Measurements from ENCODE around the gene SLFNL1. TPM values are rescaled to one million over a fixed set of nuclear protein-coding genes. Genes with fewer than 3 reads are reported as not detected.

SLFNL1 gene
- total RNA-seq, 1 experiment from 2014 or later = 0.11 TPM

DNA sequence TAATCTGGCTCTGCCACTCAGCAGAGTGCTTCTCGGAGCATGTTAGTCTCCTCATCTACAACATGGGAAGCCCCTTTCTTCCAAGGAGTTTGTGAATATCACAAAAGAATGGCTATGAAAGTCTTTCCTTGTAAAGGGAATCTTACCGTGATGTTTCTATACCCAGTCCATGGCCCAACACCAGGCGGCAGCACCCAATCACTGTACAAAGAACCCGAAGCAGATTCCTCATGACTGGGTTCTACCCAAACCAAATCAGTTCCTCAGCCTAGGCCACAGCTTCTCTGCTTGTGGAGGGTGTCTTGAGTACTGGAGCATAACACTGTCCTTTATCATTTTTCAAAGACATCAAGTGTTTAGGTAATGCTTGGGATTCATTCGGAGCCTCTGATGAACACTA, 16.6 kb upstream of the SLFNL1 start:
- DNase-seq = no peak
- H3K27ac ChIP-seq (ENCODE audit: insufficient read length, low read depth, low read length) = no peak overlapping the region
- H3K4ac ChIP-seq (ENCODE audit: low read depth, low read length) = no peak overlapping the region
- H3K27me3 Mint-ChIP-seq (ENCODE audit: low read depth) = no peaks in the 10 kb centered on the region
- peaks cover 4 to 10% of the 10 kb centered on the region in 2 experiments for H3K4me1 Mint-ChIP-seq
- TF ChIP-seq, protein P1, sequence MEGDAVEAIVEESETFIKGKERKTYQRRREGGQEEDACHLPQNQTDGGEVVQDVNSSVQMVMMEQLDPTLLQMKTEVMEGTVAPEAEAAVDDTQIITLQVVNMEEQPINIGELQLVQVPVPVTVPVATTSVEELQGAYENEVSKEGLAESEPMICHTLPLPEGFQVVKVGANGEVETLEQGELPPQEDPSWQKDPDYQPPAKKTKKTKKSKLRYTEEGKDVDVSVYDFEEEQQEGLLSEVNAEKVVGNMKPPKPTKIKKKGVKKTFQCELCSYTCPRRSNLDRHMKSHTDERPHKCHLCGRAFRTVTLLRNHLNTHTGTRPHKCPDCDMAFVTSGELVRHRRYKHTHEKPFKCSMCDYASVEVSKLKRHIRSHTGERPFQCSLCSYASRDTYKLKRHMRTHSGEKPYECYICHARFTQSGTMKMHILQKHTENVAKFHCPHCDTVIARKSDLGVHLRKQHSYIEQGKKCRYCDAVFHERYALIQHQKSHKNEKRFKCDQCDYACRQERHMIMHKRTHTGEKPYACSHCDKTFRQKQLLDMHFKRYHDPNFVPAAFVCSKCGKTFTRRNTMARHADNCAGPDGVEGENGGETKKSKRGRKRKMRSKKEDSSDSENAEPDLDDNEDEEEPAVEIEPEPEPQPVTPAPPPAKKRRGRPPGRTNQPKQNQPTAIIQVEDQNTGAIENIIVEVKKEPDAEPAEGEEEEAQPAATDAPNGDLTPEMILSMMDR (conservative IDR thresholded peaks at IDR 0.05) = peak; percentile 37; the same call in 2 of the 3 replicates
- no peak overlapping the region for H4K5ac ChIP-seq (ENCODE audit: insufficient read length, low read depth, low read length)
- no peak overlapping the region for H2BK15ac ChIP-seq (ENCODE audit: low read depth, low read length)
- no peak overlapping the region for H4K8ac ChIP-seq (replicated peaks; ENCODE audit: insufficient read length, low read depth, low read length)
- H3K9ac ChIP-seq (ENCODE audit: extremely low read depth, insufficient read length, low read length) = no peak overlapping the region
- peaks cover 6 to 15% (median 9%) of the 10 kb centered on the region in 3 experiments; a peak in 5 of 7 replicates for H3K36me3 Mint-ChIP-seq (ENCODE audit: insufficient read depth in 1 of 3, low read depth in 3 of 3)
- no peaks in the 10 kb centered on the region for H4K20me1 ChIP-seq (ENCODE audit: control insufficient read depth, insufficient read depth, insufficient read length)
- no peak overlapping the region for H3K27ac Mint-ChIP-seq
- no peak overlapping the region for H2AFZ ChIP-seq (ENCODE audit: low read length)
- no peak overlapping the region for H3K23ac ChIP-seq (ENCODE audit: insufficient read length, low read depth, low read length)
- H3K9me3 Mint-ChIP-seq = no peaks in the 10 kb centered on the region
- no peaks in the 10 kb centered on the region for H3K79me2 ChIP-seq (ENCODE audit: insufficient read depth, low read length)
- no peak overlapping the region for H3K4me3 Mint-ChIP-seq
- H3K4me2 ChIP-seq (ENCODE audit: insufficient read depth, insufficient read length, low read length) = no peak overlapping the region
- H3T11ph ChIP-seq (ENCODE audit: low read length) = no peak overlapping the region
- no peaks in the 10 kb centered on the region for H3K23me2 ChIP-seq (ENCODE audit: insufficient read length, low read depth, low read length, poor library complexity, severe bottlenecking)
- no peaks in the 10 kb centered on the region for H3K27me3 ChIP-seq (ENCODE audit: insufficient read depth, low read length)
- no peak overlapping the region for H3K56ac ChIP-seq (ENCODE audit: insufficient read length, low read depth, low read length)
- no peak overlapping the region for H3K14ac ChIP-seq (ENCODE audit: insufficient read depth, low read length)
- WGBS (ENCODE audit: extremely low coverage, insufficient read length, low lambda C conversion rate) = no CpG with 5 or more reads among the region's 5 CpGs
- H4K91ac ChIP-seq (ENCODE audit: insufficient read length, low read depth, low read length) = no peak overlapping the region
- no peak overlapping the region for H2BK12ac ChIP-seq (ENCODE audit: insufficient read length, low read depth, low read length)
- no peak overlapping the region for H2AK5ac ChIP-seq (ENCODE audit: insufficient read length, low read length)
- H2BK120ac ChIP-seq (ENCODE audit: low read depth, low read length, poor library complexity, severe bottlenecking) = no peak overlapping the region
- H3K4me1 ChIP-seq (ENCODE audit: insufficient read depth, low read length) = no peaks in the 10 kb centered on the region
- H3K79me1 ChIP-seq (ENCODE audit: insufficient read depth, low read depth, low read length, poor library complexity, severe bottlenecking) = no peaks in the 10 kb centered on the region
- H3K9me3 ChIP-seq (ENCODE audit: control insufficient read depth, low read depth, low read length) = no peaks in the 10 kb centered on the region
- H2BK5ac ChIP-seq (ENCODE audit: insufficient read length, low read length) = no peak overlapping the region
- H2BK20ac ChIP-seq (ENCODE audit: low read depth, low read length, poor library complexity, severe bottlenecking) = no peak overlapping the region
- no peak overlapping the region for H3K18ac ChIP-seq (ENCODE audit: insufficient read length, low read depth, low read length)

All from H9 (cell line).